Islet precursor cell (in vitro differentiated cells): ENCODE data around the gene NPAS2.

Experiments used
- DNase-seq: peaks from one replicate; pipeline ENCODE4 v3.0.0-alpha.2; 2018

NPAS2 gene

DNA sequence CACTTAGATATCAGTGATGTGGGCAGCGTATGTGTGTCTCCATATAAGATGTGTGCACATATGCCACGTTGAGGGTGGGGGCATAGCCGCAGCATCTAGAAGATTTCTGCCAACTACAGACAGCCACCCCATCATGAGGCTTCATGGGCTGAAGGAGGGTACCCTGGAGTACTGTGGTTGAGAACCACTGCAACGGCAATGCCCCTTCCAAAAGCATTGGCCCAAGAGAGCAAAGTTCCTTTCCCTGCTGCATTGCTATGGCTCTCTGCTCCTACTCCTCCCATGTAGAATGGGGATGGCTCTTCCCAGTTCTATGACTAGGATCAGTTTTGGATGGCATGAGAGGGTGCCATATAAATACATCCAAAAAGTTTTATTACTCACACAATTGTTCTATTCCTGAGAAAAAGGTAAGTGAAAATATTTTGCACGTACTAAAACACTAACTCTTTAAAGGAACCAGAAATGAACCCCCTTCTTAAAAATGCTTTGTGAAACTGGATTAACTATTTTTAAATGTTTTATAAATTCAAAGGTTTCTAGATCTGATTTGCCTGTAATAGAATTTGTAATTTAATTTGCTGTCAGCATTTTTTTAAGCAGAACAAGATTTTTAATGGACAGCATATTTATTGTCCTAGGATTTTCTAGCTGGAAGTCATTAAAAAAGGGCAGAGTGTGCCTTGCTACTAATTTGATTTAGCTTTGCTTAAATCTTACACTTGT, 177.7 kb downstream of the NPAS2 start:
- no peak for DNase-seq

DNA sequence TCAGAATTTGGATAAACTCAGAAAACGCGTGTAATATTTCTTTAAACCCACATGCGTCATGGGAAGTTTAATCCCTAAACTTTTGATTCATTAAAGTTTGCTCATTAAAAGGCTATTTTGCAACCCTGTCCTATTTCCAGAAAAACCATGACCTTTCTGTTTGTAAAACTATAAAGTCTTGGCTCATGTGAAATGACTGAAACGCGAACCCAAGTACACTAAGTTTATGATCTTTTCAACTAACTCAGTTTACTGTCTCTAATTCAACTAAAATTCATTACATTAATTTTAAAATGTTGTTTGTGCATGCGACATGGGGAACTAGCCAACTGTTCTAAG, 178.3 kb downstream of the NPAS2 start:
- DNase-seq, result no peak

DNA sequence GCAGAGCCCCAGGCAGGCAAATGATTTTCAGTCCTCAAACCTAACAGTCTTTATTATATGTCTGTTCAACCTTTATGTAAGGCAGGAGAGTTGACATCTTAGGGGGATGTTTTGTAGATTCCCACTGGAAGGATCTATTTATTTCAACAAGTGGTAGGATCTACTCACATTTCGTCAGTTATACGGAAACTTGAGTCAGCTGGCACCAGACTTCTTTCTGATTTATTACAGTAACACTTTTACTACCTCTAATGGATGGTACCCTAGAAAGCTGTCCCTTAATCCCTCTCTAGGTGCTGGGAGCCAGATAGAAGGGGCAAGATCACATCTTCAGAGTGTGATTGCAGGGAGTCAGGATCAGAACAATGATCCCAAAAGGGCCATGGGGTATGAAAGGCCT, 180.1 kb downstream of the NPAS2 start:
- DNase-seq, result no peak

DNA sequence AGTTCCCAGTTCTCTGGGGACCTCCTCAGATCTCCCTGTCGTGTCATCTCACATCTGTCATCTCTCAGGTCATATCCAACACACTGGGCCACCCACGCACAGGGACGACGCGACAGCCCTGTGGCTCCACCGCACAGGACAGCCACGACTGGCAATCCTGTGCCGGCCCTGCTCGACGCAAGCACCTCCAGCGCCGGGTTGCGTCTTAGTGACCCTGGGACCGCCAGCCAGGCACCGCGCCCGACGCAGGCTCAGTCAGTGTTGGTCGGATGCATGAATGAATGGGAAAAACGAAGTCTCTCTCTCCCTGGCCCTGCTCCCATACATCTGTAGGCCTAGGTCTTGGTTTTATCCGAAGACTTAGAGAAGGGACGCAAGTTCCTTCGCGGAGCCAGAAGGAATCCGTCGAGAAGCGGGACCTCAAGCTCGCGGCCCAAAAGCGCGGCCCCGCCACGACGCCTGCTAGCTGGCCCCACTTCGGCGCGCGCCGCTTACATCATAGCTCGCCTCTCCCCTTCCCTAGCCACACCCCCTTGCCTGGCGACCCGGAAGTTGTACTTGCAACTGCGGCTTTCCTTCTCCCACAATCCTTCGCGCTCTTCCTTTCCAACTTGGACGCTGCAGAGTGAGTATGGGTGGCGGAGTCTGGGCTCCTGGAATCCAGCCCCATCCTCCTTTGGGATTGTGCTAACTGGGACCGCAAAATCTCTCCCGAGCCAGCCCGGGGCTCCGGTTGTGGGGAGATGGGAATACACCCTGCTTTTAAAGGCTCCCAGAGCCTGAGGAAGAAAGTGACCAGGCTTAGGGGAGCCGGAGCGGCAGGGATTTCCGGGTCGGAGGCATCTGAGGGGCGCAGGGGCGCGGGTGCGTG, 182.0 kb downstream of the NPAS2 start, which contains the start of gene RPL31:
RPL31 (plus strand) TSS at position 599 of the 871 bp plus-strand sequence. CDS start 413 bp downstream, outside the sequence.
- peak; percentile 98 for DNase-seq

DNA sequence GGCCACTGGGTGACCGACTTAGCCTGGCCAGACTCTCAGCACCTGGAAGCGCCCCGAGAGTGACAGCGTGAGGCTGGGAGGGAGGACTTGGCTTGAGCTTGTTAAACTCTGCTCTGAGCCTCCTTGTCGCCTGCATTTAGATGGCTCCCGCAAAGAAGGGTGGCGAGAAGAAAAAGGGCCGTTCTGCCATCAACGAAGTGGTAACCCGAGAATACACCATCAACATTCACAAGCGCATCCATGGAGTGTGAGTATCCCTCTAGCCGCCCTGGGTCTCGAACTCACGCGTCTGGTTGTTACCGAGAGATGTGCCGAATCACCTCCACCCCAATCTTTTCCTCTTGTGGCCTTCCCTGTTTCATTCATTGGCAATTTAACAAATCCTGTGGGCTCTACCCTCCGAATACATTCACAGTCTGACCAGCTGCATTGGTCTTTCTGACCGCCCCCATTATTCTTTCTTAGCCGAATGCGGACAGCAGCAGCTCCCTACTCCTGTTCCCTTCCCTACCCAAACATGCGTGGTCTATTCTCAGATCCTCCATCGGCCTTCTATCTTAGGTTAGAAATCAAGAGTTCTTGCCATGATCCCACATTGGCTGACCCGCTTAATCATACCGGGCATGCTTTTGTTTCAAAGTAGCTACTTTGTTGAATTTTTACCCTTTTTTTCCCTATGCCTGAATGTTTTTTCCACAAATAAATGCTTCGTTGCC, 182.8 kb downstream of the NPAS2 start:
- DNase-seq, result peak; percentile 46

DNA sequence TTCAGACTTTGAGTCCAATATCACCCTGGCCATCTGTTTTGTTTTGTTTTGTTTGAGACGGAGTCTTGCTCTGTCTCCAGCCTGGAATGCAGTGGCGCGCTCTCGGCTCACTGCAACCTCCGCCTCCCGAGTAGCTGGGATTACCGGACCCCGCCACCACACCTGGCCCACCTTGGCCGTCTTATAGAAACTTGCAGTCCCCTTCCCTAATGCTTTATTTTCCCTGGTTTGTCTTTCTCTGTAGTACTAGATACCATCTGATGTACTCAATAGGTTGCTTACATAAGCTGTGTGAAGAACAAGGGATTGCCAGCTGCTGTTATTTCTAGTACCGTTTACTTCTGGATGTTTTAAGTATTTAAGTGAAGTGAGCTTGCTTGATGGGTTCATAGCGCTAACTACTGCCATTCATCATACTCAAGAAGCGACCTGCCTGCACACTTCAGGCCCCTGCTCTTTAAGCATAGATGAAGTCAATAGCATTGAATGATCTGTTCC, 183.4 kb downstream of the NPAS2 start:
- DNase-seq, result peak; percentile 52

DNA sequence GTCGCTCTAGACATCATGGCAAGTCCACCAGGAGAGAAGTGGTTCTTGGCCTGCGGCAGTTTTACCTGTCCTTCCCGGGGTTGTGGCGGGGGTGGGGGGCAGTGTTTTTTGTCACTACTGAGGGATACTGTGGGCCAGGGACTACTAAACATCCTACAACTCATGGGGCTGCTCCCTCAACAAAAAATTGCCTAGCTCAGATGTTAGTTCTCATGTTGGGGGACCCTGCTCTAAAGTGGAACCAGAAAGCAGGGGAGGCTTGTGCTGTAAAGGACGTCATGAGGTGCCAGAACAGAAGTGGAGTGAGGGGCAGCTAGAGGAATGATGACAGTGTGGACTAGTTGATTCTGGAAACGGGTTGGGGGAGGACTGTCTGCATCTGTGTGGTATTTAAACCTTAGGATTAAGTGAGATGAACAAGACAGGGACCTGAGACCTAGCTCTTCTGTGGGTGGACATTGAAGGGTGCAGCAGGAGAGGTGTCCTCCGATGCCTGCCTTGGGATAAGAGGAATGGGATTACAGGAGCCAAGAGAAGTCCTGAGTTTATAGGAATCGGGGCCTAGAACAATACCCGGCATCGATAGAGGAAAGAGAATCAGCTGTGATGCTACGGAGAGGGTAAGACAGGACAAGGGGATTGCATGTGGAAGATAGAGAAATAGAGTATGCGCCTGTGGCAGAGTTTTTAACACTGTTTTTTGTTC, 184.8 kb downstream of the NPAS2 start:
- no peak for DNase-seq

DNA sequence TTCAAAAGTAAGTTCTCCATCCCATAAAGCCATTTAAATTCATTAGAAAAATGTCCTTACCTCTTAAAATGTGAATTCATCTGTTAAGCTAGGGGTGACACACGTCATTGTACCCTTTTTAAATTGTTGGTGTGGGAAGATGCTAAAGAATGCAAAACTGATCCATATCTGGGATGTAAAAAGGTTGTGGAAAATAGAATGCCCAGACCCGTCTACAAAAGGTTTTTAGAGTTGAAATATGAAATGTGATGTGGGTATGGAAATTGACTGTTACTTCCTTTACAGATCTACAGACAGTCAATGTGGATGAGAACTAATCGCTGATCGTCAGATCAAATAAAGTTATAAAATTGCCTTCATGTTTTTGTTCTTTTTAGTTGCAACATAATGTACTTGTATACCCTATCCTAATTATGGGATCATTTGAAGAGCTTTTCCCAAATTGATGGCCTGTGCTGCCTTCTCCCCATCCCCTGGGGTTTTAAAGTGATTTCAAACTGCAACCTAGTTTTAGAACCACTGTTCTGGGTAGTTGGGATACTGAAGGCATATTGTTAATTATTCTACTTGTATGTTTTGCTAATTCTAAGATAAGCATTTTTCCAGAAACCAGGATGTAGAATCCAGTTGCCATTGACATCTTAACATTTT, 186.3 kb downstream of the NPAS2 start:
- no peak for DNase-seq

DNA sequence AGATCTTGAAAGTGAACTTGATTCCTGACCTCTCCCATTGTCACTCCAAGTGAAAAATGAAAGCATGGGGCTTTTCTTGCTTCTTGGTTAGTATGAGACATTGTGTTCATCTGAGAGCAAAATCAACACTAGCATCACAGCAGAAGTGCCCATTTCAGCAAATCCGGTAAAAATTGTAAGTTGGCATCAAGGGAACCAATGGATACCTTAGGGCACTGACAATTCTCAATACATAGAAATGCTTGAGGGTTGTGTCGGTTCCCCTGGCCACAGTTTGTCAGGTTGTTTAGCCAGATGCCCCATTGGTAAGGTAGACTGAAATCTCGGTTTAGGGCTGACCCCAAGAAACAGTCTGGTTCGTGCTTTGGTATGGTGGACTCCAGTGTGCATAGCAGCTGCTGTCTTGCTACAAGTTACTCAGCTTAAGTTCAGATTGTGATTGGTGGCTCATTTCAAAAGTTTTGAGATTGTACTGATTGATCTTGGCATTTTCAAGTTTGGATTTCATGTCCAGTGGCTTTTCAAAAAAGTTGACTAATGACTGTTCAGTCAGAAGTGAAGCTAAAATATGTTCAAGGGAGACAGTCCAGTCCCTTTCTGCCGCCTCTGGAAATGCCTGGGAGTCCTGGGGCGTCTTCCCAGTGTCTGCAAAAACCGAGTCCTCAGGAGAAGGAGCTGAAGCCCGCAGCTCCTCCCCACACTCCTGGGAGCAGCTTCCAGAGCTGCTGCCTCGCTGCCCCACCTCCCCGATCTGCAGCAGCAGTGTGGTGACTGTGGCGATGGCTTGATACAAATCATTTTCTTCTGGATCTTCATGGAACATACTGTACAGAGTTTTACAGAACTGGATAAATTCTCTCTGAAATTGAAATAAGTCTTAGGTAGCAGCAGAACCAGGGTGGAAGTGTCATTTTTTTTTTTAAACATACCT, 187.7 kb downstream of the NPAS2 start:
- DNase-seq, result no peak

DNA sequence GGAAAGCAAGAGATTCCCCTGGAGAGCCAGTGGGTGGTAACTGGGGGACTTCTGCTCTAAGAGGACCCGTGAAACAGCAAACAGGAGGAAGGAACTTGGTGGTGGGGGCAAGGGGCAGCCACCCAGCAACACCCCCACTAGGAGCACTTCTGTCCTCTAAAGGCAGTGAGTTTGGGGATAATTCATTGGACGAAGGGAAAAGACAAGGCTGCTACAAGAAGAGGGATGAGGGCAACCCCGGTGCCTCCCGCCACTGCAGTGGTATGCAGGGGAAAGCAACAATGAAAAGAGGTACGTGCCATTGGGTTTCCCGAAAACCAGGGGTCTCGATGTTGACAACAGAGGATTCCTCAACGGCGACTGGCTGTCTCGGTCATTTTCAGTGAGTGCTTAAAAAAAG, 191.2 kb downstream of the NPAS2 start:
- DNase-seq, result peak; percentile 45

DNA sequence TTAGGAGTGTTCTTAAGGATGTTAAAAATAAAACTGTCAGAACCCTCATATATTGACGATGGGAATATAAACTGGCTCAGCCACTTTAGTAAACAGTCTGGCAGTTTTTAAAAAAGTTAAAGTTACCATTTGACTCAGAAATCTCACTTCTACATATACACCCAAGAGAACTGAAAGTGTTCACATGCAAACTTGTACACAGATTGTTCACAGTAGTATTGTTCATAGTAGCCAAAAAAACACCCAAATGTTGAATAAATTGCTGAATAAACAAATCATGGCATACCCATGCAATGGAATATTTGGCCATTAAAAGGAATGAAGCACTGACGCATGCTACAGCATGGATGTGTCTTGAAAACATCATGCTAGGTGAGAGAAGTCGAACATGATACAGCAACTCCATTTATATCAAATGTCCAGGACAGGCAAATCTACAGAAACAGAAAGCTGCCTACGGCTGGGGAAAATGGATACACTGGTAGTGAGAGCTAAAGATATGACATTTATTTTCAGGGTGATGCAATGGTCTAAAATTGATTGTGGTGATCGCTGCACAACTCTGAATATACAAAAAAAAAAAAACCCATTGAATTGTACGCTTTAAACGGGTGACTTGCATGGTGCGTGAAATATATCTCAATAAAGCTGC, 192.2 kb downstream of the NPAS2 start:
- DNase-seq, result no peak

DNA sequence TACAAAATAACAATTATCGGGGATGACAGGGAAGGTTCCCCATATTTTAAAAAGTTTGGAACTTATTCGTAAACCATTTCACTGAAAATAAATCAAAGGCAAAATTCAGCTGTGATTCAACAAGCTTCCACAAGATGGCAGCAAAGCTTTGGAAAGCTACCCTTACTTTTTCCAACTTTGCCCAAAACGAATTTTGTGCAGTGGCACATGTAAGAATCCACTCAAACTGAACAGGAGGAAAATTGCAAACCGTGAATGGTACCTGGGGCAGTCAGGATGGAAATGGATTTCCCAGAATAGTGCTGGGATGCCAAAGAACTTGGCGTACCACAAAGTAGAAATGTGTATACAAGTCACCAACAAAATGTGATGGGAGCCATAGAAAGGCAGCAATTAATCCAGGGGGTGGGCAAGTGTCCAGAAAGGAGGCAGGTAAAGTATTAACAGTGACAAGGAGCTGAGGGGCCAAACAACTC, 192.8 kb downstream of the NPAS2 start:
- DNase-seq, result peak; percentile 52

DNA sequence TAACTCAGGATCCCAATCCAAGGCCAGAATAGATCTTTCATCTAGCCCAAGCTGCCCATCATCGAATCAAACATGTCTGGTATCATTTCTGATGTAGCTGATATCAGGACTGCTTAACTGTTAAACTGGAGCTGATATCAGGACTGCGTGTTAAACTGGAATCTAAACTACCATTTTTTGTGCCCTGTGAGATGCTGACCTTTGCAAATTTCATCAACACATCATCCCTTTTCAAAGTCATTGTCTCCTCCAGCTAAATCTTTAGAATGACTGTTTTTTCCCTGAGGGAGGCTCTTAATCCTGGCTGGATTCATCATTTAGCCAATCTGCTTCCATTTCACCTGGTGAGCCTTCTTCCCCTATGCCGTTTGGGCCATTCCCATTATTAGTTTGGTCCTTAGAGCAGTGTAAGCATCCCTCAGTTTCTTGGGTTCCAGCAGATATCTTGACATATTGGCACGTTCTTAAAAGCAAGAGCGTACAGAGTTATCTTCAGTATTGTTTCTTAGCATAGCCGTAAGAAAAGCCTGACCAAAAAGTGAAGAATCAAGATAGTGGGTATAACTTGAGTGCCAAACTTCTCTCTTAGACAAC, 194.4 kb downstream of the NPAS2 start:
- no peak for DNase-seq

DNA sequence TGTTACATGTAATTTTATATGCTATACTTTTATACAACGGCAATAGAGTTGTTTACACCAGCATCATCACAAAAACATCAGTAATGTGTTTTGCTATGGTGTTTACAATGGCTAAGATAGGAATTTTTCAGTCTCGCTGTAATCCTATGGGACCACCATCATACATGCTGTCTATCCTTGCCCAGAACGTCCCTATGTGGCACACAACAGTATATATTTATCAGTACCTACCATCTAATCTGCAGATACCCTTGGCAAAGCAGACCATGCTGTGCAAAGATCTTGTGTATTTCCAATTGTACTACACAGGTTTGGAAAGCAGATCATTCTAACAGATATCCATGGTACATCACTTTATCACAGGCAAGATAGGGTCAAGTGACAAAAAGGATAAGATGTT, 197.4 kb downstream of the NPAS2 start:
- DNase-seq, result no peak

DNA sequence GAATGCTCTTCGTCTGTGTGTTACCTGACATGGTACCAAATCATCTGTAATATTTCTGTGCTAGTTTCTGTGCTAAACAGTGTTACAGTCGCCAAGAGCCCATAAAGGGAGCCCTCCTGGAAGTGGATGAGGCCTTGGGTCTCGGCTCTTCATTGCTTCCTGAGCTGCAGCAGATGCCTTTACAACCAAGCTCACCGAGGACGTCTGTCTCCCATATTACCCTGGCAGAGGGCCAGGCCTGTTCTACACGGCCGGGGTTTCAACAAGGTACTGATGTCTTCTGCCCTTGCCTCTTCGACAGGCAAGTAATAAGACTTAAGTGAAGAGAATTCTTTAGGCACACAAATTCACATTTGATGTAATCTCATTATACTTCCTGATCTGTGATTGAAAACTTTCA, 199.0 kb downstream of the NPAS2 start:
- DNase-seq, result no peak

DNA sequence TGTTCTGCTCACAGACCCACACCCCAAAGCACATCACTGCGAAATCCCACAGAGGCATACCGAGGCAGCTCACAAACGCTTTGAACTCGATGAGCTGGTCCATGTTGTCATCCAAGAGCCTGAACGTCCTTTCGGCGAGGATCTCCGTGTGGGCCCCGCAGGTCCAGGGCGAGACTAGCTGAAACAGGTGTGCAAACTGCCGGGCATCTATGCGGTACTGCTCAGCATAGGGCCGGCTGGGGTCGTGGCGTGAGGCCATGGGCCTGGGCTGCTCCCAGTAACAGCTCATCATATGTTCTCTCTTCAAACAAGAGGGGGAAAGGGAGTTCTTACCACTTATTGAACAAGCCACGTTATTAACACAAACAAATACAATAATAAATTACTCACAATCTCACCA, 202.3 kb downstream of the NPAS2 start:
- DNase-seq, result peak; percentile 34

DNA sequence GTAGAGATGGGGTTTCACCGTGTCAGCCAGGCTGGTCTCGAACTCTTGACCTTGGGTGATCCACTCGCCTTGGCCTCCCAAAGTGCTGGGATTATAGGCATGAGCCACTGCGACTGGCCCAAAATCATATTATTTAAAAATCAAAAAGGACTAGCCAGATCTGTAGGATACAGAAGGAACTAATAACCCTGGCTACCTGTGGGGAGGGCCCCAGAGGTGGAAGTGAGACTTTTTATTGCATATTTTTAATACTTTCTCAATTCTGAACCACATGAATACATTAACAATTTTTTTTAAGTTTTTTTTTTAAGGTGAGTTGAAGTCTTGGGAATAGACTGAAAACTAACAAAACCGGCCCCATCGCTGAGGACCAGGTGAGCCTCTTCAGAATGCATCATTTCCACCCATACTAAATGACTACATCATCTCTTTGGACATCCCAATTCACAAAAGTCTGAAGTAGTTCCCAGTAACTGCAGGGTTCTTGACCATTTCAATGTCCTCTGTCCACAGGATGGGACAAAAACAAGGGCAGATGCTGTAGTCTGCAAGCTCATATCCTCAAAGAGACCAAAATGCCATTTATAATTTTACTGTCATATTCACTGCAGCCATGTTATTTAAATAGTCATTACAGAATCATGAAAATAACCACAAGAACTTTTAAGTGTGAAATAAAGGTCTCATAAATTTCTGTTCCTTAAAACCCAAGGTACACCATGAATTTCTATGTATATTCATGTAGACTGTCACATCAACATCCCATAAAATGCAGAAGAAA, 203.6 kb downstream of the NPAS2 start:
- DNase-seq, result no peak

DNA sequence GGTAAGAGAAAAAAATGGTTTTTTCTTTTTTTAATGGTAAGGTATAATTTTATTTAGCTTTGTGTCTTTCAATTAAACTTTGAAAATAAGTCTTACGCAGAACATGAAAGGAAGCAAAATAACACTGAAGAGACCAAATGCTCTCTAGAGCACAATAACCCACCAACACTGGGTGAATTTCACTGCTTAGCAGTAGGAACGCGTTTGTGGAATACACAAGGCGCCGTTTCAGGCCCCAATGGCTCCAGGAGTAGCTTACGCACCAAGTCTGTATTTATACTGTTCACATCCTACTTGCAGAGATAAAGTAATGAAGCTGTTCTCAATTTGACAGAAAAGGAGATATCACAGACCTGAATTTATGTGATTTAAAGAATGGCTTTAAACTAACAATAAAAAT, 205.6 kb downstream of the NPAS2 start:
- DNase-seq, result no peak

DNA sequence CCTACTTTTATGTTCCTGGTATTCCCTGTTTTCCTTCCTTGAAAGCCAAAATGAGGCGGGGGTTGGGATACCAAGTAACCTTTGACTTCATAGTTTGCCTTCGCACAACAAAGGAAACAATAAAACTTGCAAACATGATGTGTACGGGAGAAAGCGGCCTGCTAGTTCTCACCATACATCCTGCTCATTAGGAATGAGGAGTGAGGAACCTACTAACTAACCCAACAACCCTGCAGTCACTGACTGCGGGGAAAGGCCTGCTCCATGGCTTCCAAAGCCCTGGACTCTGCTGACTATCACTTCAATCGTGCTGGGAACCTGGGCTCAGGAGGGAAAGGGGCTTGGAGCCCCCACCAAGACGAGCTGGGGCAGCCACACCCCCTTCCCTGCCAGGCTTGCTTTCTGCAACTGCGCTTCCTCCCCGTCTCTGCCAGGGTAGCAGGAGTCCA, 206.3 kb downstream of the NPAS2 start:
- DNase-seq, result no peak
